ENCODE results near the gene KIF26B.

Gene KIF26B

GRCh38 chr1:245290836-245291235 is 136.1 kb downstream of the KIF26B start:
- Histone ChIP-seq H3K4me1 (ENCODE audit: control insufficient read depth, insufficient read depth, low read length) (no peaks in the 10 kb centered on the region), H3K9ac (ENCODE audit: low read length) (no peak overlapping the region), H3K4me3 (ENCODE audit: low read length) (no peak overlapping the region), H3K27me3 (ENCODE audit: control insufficient read depth, insufficient read depth, low read length) (no peaks in the 10 kb centered on the region), H3K36me3 (ENCODE audit: control insufficient read depth, insufficient read depth, low read length) (no peaks in the 10 kb centered on the region), H3K27ac (ENCODE audit: low read depth, low read length) (no peak overlapping the region)

- Histone ChIP-seq H3K27ac (ENCODE audit: low read depth, low read length) (no peak overlapping the region), H3K4me3 (ENCODE audit: low read length) (no peak overlapping the region)
Observed at GRCh38 chr1:245291351-245291750, 136.6 kb downstream of the KIF26B start.

GRCh38 chr1:245292141-245292540 is 137.4 kb downstream of the KIF26B start:
- Histone ChIP-seq H3K36me3 (ENCODE audit: control insufficient read depth, insufficient read depth, low read length) (no peaks in the 10 kb centered on the region), H3K27me3 (ENCODE audit: control insufficient read depth, insufficient read depth, low read length) (no peaks in the 10 kb centered on the region), H3K9ac (ENCODE audit: low read length) (no peak overlapping the region), H3K27ac (ENCODE audit: low read depth, low read length) (no peak overlapping the region), H3K4me3 (ENCODE audit: low read length) (no peak overlapping the region), H3K4me1 (ENCODE audit: control insufficient read depth, insufficient read depth, low read length) (no peaks in the 10 kb centered on the region)

More at GRCh38 chr1:245291351-245291750, 136.6 kb downstream of the KIF26B start:
- H3K36me3 ChIP-seq (ENCODE audit: control insufficient read depth, insufficient read depth, low read length), result no peaks in the 10 kb centered on the region
- H3K27me3 ChIP-seq (ENCODE audit: control insufficient read depth, insufficient read depth, low read length), result no peaks in the 10 kb centered on the region
- no peak overlapping the region for H3K9ac ChIP-seq (ENCODE audit: low read length)
- H3K4me1 ChIP-seq (ENCODE audit: control insufficient read depth, insufficient read depth, low read length), result no peaks in the 10 kb centered on the region

DNA sequence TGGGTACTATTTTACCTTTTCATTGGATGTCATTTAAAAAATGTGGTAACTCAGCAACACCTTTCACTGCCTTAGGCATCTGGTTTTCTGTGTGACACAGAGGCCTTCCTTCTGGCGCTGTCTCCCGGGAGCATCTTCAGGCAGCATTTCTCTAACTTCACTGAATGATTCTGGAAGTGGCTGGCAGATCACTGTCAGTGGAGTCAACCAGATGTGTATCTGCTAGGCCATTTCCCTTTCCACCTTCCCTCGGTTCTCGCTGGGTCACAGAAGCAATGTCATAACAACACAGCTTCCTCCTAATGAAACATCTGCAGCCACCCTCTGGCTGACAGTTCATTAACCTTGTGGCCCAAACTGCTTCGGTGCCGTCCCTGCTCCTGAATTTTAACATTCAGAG is 137.8 kb downstream of the KIF26B start:
- Histone ChIP-seq H3K9ac (ENCODE audit: low read length) (no peak overlapping the region), H3K27me3 (ENCODE audit: control insufficient read depth, insufficient read depth, low read length) (no peaks in the 10 kb centered on the region), H3K4me1 (ENCODE audit: control insufficient read depth, insufficient read depth, low read length) (no peaks in the 10 kb centered on the region), H3K4me3 (ENCODE audit: low read length) (no peak overlapping the region), H3K27ac (ENCODE audit: low read depth, low read length) (no peak overlapping the region), H3K36me3 (ENCODE audit: control insufficient read depth, insufficient read depth, low read length) (no peaks in the 10 kb centered on the region)

GRCh38 chr1:245294020-245294419 is 139.2 kb downstream of the KIF26B start:
- Histone ChIP-seq H3K27ac (ENCODE audit: low read depth, low read length) (no peak overlapping the region), H3K4me3 (ENCODE audit: low read length) (no peak overlapping the region), H3K4me1 (ENCODE audit: control insufficient read depth, insufficient read depth, low read length) (no peaks in the 10 kb centered on the region), H3K36me3 (ENCODE audit: control insufficient read depth, insufficient read depth, low read length) (no peaks in the 10 kb centered on the region), H3K9ac (ENCODE audit: low read length) (no peak overlapping the region), H3K27me3 (ENCODE audit: control insufficient read depth, insufficient read depth, low read length) (no peaks in the 10 kb centered on the region)

GRCh38 chr1:245298781-245299180 is 144.0 kb downstream of the KIF26B start:
- Histone ChIP-seq H3K9ac (ENCODE audit: low read length) (no peak overlapping the region), H3K4me1 (ENCODE audit: control insufficient read depth, insufficient read depth, low read length) (peaks cover 3% of the 10 kb centered on the region), H3K36me3 (ENCODE audit: control insufficient read depth, insufficient read depth, low read length) (no peaks in the 10 kb centered on the region), H3K27me3 (ENCODE audit: control insufficient read depth, insufficient read depth, low read length) (no peaks in the 10 kb centered on the region), H3K27ac (ENCODE audit: low read depth, low read length) (no peak overlapping the region), H3K4me3 (ENCODE audit: low read length) (no peak overlapping the region)

GRCh38 chr1:245301162-245301580 is 146.4 kb downstream of the KIF26B start:
- H3K4me1 ChIP-seq (ENCODE audit: control insufficient read depth, insufficient read depth, low read length), result peaks cover 3% of the 10 kb centered on the region
- H3K27ac ChIP-seq (ENCODE audit: low read depth, low read length), result no peak overlapping the region
- H3K4me3 ChIP-seq (ENCODE audit: low read length), result no peak overlapping the region
- no peaks in the 10 kb centered on the region for H3K27me3 ChIP-seq (ENCODE audit: control insufficient read depth, insufficient read depth, low read length)
- H3K36me3 ChIP-seq (ENCODE audit: control insufficient read depth, insufficient read depth, low read length), result no peaks in the 10 kb centered on the region
- no peak overlapping the region for H3K9ac ChIP-seq (ENCODE audit: low read length)

GRCh38 chr1:245301921-245302320 is 147.1 kb downstream of the KIF26B start:
- Histone ChIP-seq H3K27ac (ENCODE audit: low read depth, low read length) (no peak overlapping the region), H3K27me3 (ENCODE audit: control insufficient read depth, insufficient read depth, low read length) (no peaks in the 10 kb centered on the region), H3K4me3 (ENCODE audit: low read length) (no peak overlapping the region), H3K9ac (ENCODE audit: low read length) (no peak overlapping the region), H3K4me1 (ENCODE audit: control insufficient read depth, insufficient read depth, low read length) (peaks cover 3% of the 10 kb centered on the region), H3K36me3 (ENCODE audit: control insufficient read depth, insufficient read depth, low read length) (no peaks in the 10 kb centered on the region)

- Histone ChIP-seq H3K9ac (ENCODE audit: low read length) (no peak overlapping the region), H3K4me1 (ENCODE audit: control insufficient read depth, insufficient read depth, low read length) (peaks cover 3% of the 10 kb centered on the region), H3K27me3 (ENCODE audit: control insufficient read depth, insufficient read depth, low read length) (no peaks in the 10 kb centered on the region), H3K27ac (ENCODE audit: low read depth, low read length) (no peak overlapping the region), H3K4me3 (ENCODE audit: low read length) (no peak overlapping the region), H3K36me3 (ENCODE audit: control insufficient read depth, insufficient read depth, low read length) (no peaks in the 10 kb centered on the region)
Observed at GRCh38 chr1:245304698-245305097, 149.9 kb downstream of the KIF26B start.

DNA sequence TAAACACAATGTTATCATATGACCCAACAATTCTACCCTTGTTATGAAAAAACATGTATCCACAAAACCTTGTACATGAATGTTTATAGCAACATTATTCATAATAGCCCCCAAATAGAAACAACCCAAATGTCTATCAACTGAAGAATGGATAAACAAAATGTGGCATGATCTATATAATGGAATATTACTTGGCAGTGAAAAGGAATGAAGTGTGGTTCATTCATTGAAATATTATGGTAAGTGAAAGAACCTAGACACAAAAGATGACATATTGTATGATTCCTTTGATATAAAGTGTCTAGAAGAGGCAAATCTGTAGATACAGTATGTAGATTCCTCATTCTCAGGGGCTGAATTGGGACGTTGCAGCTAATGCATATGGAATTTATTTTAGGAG is 151.2 kb downstream of the KIF26B start:
- no peak overlapping the region for H3K9ac ChIP-seq (ENCODE audit: low read length)
- no peaks in the 10 kb centered on the region for H3K27me3 ChIP-seq (ENCODE audit: control insufficient read depth, insufficient read depth, low read length)
- H3K36me3 ChIP-seq (ENCODE audit: control insufficient read depth, insufficient read depth, low read length), result no peaks in the 10 kb centered on the region
- peaks cover 3% of the 10 kb centered on the region for H3K4me1 ChIP-seq (ENCODE audit: control insufficient read depth, insufficient read depth, low read length)
- no peak overlapping the region for H3K27ac ChIP-seq (ENCODE audit: low read depth, low read length)
- no peak overlapping the region for H3K4me3 ChIP-seq (ENCODE audit: low read length)

- Histone ChIP-seq H3K27ac (ENCODE audit: low read depth, low read length) (no peak overlapping the region), H3K36me3 (ENCODE audit: control insufficient read depth, insufficient read depth, low read length) (no peaks in the 10 kb centered on the region), H3K4me1 (ENCODE audit: control insufficient read depth, insufficient read depth, low read length) (no peaks in the 10 kb centered on the region), H3K4me3 (ENCODE audit: low read length) (no peak overlapping the region), H3K9ac (ENCODE audit: low read length) (no peak overlapping the region), H3K27me3 (ENCODE audit: control insufficient read depth, insufficient read depth, low read length) (no peaks in the 10 kb centered on the region)
Observed at GRCh38 chr1:245306628-245307410, 152.0 kb downstream of the KIF26B start.

DNA sequence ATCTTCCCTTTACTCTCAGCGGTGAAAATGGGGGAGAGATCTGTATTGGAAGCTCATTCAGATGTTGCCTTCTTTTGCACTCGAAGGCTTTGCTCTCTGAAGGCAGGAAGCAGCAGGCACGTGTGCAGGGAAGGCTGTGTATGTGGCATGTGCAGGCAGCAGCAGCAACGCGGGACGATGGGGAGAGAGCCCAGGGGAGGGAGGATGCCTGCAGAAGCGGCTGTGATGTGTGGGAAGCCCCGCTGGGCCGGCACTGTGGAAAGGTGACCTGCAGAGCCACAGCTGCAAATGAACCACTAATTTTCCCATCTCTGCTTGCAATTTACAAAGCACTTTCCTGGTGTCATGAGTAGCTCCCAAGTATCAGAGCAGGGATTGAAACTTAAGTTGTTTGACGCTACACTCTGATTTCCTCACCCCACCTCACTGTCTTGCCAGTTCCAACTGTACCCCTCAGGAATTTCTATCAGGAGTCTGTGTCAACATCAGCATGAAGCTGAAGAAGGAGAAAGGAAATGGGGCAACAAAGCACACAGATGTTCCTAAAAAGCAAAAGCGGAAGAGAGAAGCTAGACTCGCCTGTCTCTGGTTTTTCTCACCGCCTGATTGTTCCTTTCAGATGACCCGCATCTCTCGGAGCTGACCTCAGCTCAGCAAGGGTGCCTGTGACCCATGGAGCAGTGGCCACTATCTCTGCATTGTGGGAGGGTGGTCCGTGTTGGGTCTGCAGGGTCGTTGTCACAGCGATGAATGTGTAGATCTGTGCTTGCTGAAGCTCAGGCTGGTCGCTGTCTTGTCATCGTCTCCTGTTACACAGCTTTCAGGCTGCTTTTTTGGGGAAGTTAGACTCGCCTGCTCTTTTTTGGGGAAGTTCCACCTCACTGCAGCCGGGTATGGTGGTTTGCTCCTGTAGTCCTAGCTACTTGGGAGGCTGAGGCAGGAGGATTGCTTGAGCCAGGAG is 156.1 kb downstream of the KIF26B start:
- Histone ChIP-seq H3K9ac (ENCODE audit: low read length) (no peak overlapping the region), H3K4me3 (ENCODE audit: low read length) (no peak overlapping the region), H3K4me1 (ENCODE audit: control insufficient read depth, insufficient read depth, low read length) (no peaks in the 10 kb centered on the region), H3K27me3 (ENCODE audit: control insufficient read depth, insufficient read depth, low read length) (no peaks in the 10 kb centered on the region), H3K27ac (ENCODE audit: low read depth, low read length) (no peak overlapping the region), H3K36me3 (ENCODE audit: control insufficient read depth, insufficient read depth, low read length) (no peaks in the 10 kb centered on the region)
